Right lobe of liver (tissue), 4 donors: Measurements from ENCODE around the gene XAB2.

Experiments
- CTCF ChIP-seq, 4 donors: fragments of 200-600 bp in 3 of 4; fragments of 450-650 bp in 1 of 4; IDR thresholded peaks; one replicate each; pipeline versions ENCODE4 v1.5.1 to v1.8.0; 2016 to 2022; ENCODE audit warnings: antibody characterized with exemption in 4 of 4, mild to moderate bottlenecking in 2 of 4
- POLR2A ChIP-seq: fragments of 450-650 bp; IDR thresholded peaks from one replicate; pipeline ENCODE4 v1.6.1; 2017; ENCODE audit warnings: antibody characterized with exemption, mild to moderate bottlenecking
- donor health status: DM: no; HTN: no; CAD: no.
- donor health status: DM: no; HTN: no; CAD: no.
- donor health status: DM: no; HTN: yes; CAD: no.

GRCh38 chr19:7677669-7678311 lies 48.4 kb upstream of the XAB2 start:
- TF ChIP-seq POLR2A (no peak), CTCF (IDR thresholded peaks at IDR 0.05) (no peak)
